Measurements from ENCODE around the gene GDAP1L1. TPM values are rescaled to one million over a fixed set of nuclear protein-coding genes. Genes with fewer than 3 reads are reported as not detected.

The GDAP1L1 gene
- total and polyA plus RNA-seq, 2 of the 4 experiments (the other 2 are of a cell fraction): not detected

DNA sequence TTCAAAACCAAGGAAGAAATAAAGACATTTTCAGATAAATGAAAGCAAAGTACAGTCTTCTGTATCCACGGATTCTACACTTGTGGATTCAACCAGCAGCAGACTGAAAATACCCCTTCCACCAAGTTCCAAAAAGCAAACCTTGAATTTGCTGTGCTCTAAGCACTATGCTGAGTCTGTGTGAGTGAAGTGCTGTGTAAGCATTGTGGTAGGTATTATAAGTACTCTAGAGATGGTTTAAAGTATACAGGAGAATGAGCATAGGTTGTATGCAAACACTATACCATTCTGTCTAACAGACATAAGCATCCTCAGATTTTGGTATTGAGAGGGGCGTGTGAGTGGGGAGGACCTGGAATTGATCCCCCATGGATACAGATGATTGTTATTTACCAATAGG is 46.1 kb upstream of the GDAP1L1 start:
- Histone ChIP-seq H4K8ac (ENCODE audit: low read depth in 2 of 2, low read length in 2 of 2) (0 out of 4 replicates have a peak overlapping the region, but pooled peaks of 1 of the 2 experiments have one; percentile 40), H3K27me3 (ENCODE audit: control insufficient read depth, insufficient read depth, low read length) (no peaks in the 10 kb centered on the region), H2BK120ac (ENCODE audit: low read depth, low read length) (peak overlapping the region; percentile 58), H2BK5ac (ENCODE audit: low read depth, low read length, poor library complexity, severe bottlenecking) (peak overlapping the region; percentile 52), H3K4me3 (ENCODE audit: insufficient read depth, low read depth, low read length) (no peak overlapping the region), H3K27ac (ENCODE audit: insufficient read depth, low read length) (peak overlapping the region; percentile 4; the same call in 1 of the 2 replicates), H4K5ac (ENCODE audit: low read depth, low read length) (peak overlapping the region; percentile 50; the same call in 1 of the 2 replicates), H2BK20ac (ENCODE audit: low read depth, low read length) (peak overlapping the region; percentile 83), H3K18ac (ENCODE audit: low read depth, low read length) (peak overlapping the region; percentile 81; the same call in 1 of the 2 replicates), H3K79me1 (ENCODE audit: low read depth in 1 of 2, low read length in 2 of 2) (peaks cover 40 to 78% of the 10 kb centered on the region in 2 experiments), H3K9me3 (ENCODE audit: control insufficient read depth, insufficient read depth, low read length) (no peaks in the 10 kb centered on the region), H2AFZ (replicated peaks; ENCODE audit: low read length, poor library complexity) (no peak overlapping the region), H3K9me1 (ENCODE audit: insufficient read depth, low read length) (peaks cover 35% of the 10 kb centered on the region), H4K20me1 (ENCODE audit: insufficient read depth, low read length) (peaks cover 8% of the 10 kb centered on the region), H2BK15ac (ENCODE audit: low read depth, low read length) (no peak overlapping the region; the same call in 2 of the 3 replicates), H3K56ac (ENCODE audit: extremely low read depth, insufficient read depth, low read length) (no peak overlapping the region), H3K4me1 (ENCODE audit: control insufficient read depth, insufficient read depth, low read length) (peaks cover 19% of the 10 kb centered on the region), H2AK9ac (replicated peaks; ENCODE audit: low read depth, low read length, poor library complexity) (no peak overlapping the region), H3K4me2 (ENCODE audit: low read depth, low read length) (peak overlapping the region; percentile 39), H3K23ac (ENCODE audit: low read depth, low read length) (peak overlapping the region; percentile 74; the same call in 1 of the 2 replicates), H3K9ac (ENCODE audit: low read depth, low read length) (no peak overlapping the region), H4K91ac (ENCODE audit: insufficient read depth, low read depth, low read length) (no peak overlapping the region), H3K4ac (ENCODE audit: low read depth, low read length) (peak overlapping the region; percentile 25; the same call in 1 of the 2 replicates), H2AK5ac (ENCODE audit: low read depth, low read length) (peak overlapping the region; percentile 46; the same call in 1 of the 2 replicates), H3K36me3 (ENCODE audit: control insufficient read depth, insufficient read depth, low read length) (peaks cover 44% of the 10 kb centered on the region), H3K14ac (replicated peaks; ENCODE audit: low read depth, low read length) (peak overlapping the region; percentile 75)
- intact Hi-C loops (cut with micrococcal nuclease) (loop anchor here (10.0 kb wide), 1 partner anchor 746 kb away; the partner anchor contains the start of gene SRSF6), in situ Hi-C loops (cut with MboI; ENCODE audit: low sequenced_read_pairs) (no loop called here), dilution Hi-C loops (cut with HindIII; ENCODE audit: low sequenced_read_pairs, unreplicated experiment) (no loop called here)
- no CpG with 5 or more reads among the region's 2 CpGs for WGBS, 2 experiments (ENCODE audit: extremely low coverage in 2 of 2, insufficient read length in 1 of 2)
- TF ChIP-seq MXI1 (IDR thresholded peaks at IDR 0.05; ENCODE audit: borderline replicate concordance, low read depth, low read length): no peak
- TF ChIP-seq RCOR1 (IDR thresholded peaks at IDR 0.05; ENCODE audit: insufficient replicate concordance, low read length): no peak
- TF ChIP-seq MAFK (IDR thresholded peaks at IDR 0.05; ENCODE audit: low read depth, low read length): peak; percentile 45; the same call in 1 of the 2 replicates
- DNase-seq (no peak), ATAC-seq (ENCODE audit: low read depth) (no peak)
- no TSS peak for BruUV-seq (replicated peaks)
- ChIA-PET CTCF (no interaction called here), POLR2A (ENCODE audit: unreplicated experiment) (no interaction called here)
